Forelimb muscle (tissue), 1 donor: Measurements from ENCODE around the gene SGK1. TPM values are rescaled to one million over a fixed set of nuclear protein-coding genes. Genes with fewer than 3 reads are reported as not detected.

Experiments used
- DNase-seq: peaks from one replicate; pipeline ENCODE4 v3.0.0-alpha.2; 2013; ENCODE audit warnings: low read depth
- polyA plus RNA-seq: library from polyadenylated mRNA; unstranded; fragments of 120-200 nt; gene quantifications from one replicate; pipeline ENCODE4 v1.2.1, GENCODE V29; 2013; ENCODE audit not compliant: insufficient read length

The SGK1 gene
- polyA plus RNA-seq, 1 donor = 27.7 TPM

GRCh38 chr6:134171517-134171916 is 146.4 kb downstream of the SGK1 start:
- no peak for DNase-seq

DNA sequence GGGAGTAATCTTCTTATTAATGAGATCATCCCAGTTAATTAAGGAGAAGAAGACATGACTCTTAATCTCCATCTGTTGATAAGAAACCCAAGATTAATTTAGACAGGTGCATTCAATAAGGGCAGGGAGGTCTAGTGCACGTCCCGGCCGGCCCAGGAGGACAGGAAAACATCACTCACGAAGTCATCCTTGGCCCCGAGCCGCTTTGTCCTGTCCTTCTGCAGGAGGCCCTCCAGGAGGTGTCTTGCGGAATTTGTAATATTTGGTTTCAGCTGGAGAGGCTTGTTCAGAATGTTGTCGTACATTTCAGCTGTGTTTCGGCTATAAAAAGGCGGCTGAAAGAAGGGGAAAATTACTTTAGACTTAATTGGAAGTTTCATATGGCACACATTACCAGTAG is 147.1 kb downstream of the SGK1 start:
- no peak for DNase-seq

DNA sequence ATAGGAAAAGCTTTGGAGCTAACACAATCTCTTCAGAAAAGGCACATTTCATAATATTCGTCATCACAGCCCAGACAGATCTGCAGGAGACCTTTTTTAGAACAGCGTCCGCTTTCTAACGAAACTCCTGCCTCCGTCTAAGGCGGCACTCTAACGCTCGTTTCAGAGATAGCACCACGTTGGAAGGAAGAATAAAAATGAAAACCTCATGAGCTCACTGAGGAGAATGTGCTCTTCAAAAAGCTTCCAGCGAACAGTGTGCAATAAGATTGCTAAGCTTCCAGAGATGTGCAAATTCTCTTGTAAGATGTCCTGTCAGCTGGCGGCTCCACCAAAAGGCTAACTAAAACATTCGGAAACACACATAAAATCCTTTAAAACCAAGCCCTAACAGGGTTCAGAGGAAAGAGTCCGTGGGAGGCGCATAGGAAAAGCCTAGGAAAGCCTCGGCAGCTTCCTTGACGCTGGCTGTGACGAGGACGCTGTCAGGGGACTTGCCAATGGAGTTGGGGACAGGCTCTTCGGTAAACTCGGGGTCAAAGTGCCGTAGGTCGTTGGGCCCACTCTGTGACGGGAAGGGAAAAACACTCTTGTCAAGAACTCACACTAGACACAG is 147.9 kb downstream of the SGK1 start:
- DNase-seq = no peak

DNA sequence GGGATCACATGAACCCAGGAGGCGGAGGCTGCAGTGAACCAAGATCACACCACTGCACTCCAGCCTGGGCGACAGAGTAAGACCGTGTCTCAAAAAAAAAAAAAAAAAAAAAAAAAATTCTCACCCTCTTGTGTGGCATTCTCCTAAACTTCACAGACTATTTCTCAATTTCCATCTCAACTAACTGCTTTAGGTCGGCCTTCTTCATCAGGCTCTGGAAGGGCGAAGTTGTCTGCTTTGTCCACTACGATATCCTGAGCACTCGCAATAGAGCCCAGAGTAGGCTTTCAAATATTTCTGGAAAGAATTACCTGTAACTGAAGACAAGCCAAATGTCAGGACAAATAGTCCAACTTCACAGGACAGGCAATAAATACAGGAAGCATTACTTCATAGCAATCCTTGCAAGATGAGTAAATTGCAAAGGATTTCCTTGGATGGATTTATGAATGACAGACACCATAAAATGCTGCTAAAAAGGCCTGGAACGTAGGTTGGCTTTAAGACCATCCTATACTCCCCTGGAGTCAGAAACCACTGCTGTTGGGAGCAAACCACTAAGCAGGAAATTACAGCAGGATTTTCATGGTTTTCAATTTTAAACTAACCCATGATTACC is 149.2 kb downstream of the SGK1 start:
- DNase-seq = no peak

DNA sequence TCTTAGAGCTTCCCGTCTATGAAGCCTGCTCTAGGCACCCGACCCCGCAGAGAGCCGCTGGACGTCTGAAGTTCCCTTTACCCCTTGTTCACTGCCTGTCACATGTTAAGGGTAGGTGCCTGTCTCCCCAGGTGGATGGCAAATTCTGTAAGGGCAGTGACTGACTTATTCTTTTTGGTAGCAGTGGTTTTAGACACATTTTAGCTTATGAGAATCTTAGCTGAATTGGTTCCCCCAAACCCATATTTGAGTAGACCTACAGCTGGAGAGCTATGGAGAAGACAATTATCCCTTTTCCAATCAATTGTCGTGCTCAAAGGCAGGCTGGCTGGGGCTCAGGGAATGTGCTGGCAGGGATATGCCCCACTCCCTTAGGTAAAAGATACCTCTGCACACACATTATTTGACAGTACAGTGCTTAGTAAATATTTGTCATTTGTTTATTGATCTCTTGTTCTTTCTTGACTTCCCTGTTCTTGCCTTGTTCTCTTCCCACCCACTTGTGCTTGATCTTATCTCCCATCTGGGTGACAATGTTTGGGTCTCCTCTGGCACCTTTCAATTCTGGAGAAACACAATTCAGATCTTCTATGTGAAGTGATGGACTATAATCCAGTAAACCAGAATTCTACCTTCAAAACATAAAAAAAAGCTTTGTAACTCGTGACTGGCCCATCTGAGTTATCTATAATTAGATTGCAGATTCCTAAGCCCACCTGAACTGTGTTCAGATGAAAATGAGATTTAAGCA is 151.2 kb downstream of the SGK1 start:
- DNase-seq = no peak

DNA sequence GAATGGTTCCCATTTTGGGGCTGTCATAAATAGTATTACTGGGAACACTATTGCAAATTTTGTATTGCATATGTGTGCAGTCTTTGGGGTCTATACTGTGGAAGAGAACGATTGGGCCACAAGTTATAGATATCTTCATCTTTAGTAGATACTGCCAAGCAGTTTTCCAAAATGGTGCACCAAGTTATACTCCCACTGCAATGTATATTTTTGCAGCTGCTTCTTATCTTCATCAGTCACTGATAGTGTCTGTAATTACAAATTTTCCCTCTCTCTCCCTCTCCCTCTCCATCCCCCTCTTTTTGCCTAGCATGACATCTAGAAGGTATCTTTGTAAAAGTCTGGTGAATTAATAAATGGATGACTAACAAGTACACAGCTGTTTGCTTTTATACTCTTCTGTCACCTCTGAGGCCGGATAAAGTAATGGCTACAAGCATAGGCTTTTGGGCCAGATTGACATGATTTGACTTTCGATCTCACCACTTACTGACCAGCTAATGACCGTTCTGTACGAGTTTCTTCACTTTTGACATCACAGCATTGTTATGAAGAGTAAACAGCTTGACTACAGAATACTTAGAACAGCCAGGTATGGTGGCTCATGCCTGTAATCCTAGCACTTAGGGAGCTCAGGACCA is 152.2 kb downstream of the SGK1 start:
- DNase-seq = no peak

- DNase-seq = no peak
Measured at GRCh38 chr6:134164300-134164699, 153.6 kb downstream of the SGK1 start.

GRCh38 chr6:134162932-134163331 is 155.0 kb downstream of the SGK1 start:
- no peak for DNase-seq

GRCh38 chr6:134161041-134161440 is 156.9 kb downstream of the SGK1 start:
- no peak for DNase-seq

- DNase-seq = no peak
Measured at GRCh38 chr6:134152767-134153485, 165.0 kb downstream of the SGK1 start.

- no peak for DNase-seq
Measured at GRCh38 chr6:134148566-134148965, 169.3 kb downstream of the SGK1 start.

- no peak for DNase-seq
Measured at GRCh38 chr6:134147034-134147533, 170.8 kb downstream of the SGK1 start.

DNA sequence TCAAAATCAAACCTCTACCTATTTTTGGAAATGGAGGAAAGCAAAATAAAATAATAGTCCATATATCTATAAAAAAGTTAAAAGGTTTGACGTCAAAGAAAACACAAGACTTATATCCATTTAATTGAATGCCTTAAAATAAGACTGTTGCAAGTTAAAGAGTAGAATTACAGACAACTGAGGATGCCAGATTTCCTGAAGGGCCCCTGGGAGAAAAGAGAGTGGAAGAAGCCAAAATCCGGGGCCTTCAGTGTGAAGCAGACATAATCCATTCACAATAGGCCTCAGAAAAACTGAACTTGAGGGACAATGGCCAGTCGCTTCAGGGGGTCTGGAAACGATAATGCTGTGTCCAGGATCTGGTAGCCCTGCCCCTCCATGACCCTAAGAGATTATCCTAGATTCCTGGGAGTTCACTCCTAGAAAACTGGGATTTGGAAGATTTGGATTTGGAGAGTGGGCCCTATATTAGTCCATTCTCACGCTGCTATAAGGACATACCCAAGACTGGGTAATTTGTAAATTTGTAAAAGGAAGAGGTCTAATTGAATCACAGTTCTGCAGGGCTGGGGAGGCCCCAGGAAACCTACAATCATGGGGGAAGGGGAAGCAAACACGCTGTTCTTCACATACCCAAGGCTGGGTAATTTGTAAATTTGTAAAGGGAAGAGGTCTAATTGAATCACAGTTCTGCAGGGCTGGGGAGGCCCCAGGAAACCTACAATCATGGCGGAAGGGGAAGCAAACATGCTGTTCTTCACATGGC is 171.5 kb downstream of the SGK1 start:
- DNase-seq = peak; percentile 13

DNA sequence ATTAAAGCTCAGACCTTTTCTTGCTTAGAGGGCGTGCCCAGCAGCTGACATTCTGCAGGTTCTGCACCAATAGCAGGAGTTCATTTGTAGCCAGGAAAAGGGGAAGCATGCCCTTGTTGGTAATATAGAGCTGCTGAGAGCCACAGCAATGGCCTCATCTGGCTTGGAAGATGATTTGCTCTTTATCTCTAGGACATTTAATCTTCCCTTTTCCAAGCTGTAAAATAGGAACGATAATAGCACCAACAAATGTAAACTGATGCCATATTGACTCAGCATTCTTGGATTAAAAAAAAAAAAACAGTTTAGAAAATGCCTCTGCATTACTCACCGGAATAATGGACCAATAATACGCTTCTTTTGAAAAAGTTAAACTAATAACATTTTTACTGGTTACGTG is 172.1 kb downstream of the SGK1 start:
- DNase-seq = no peak

DNA sequence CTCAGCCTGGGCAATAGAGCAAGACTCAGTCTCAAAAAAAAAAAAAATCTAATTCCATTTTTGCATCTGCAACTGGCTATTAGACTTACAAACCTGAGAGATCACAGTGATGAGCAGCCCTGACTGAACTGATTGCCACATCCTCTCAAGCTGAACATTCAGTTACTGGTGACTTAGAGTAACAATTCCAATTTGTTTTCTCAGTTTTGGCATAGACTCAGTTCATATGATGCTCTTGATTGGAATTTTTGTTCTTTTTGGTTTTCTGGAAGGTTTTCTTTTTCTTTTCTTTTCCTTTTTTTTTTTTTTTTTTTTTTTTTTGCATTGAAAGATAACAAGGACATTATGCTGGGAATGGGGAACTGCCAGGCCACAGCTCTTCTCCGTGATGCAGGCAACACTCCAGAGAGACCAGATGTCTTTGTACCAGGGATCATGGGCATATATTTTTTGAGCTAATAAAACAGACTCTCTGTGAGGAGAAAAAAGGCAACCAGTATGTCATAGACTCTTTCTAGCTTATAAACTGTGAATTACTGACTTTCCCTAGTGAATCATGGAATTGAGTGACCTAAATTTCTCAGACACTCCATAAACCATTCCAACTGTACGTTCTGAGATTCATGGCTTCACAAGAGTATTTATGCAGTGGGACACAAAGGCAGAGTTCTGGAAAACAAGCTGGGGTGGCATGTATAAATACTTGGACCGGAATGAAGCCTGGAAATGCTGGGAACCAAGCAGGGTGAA is 179.5 kb downstream of the SGK1 start:
- no peak for DNase-seq

DNA sequence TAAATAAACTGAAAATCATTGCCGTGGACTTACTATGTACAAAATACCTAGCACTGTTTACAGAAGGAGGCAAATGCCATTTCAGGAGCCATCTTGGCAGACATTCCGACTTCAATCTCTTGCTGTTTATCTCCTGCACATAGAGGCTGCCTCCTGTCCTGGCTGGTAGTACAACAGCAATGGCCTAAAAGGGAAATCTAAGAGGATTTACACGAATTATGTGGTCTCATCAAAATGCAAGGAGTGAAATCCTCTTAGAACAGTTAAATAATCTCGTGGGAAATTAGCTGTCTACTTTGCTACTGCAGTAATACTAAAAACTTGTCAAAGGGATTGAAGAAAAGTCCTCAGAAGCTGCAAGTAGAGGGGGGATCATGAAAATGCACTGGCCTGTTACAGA is 183.3 kb downstream of the SGK1 start:
- no peak for DNase-seq

DNA sequence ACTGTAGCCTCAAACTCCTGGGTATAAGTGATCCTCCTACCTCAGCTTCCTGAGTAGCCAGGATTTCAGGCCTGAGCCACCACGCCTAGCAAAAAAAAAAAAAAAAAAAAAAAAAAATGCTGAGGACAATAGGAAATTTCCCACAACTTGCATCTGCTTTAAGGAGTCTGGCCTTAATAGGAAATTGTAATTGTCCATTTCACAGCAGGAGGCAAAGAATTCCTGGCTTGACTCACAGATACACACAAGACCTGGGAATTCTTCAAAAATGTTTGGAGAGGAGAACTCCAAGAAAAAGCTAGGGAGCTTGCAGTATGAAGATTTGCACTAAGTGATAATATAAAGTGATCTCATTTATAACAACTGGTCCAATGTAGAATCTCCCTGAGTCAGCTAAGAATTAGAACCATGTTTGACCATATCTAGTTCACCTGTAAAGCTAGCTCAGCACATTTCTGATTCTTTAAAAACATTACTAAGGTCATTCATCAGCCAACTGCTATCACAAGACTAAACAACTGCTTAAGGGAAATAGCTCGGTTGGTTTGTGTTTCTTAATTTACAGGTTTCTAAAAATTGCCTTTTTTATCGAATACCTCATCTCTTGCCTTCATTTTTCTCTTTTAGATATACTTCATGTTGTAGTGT is 185.3 kb downstream of the SGK1 start:
- no peak for DNase-seq

- no peak for DNase-seq
Measured at GRCh38 chr6:134131530-134132139, 186.3 kb downstream of the SGK1 start.

- no peak for DNase-seq
Measured at GRCh38 chr6:134128146-134128545, 189.8 kb downstream of the SGK1 start.
